GM21737 (cell line): Measurements from ENCODE around the gene RRBP1.
"Not testable (repeated sequence)": the region's sequence is repeated elsewhere in the genome, so short reads cannot be mapped to it uniquely, and the experiment has no call there.

Source experiments
- ATAC-seq: cut with Tn5 transposase; IDR thresholded peaks from one replicate; pipeline ENCODE4 v1.9.1; 2021; ENCODE audit warnings: mild to moderate bottlenecking, moderate library complexity; ENCODE audit not compliant: unreplicated experiment

The RRBP1 gene

GRCh38 chr20:17664025-17664633 lies 17.9 kb downstream of the RRBP1 start:
- ATAC-seq = no peak

GRCh38 chr20:17663486-17663885 lies 18.6 kb downstream of the RRBP1 start:
- no peak for ATAC-seq

GRCh38 chr20:17663040-17663399 lies 19.0 kb downstream of the RRBP1 start:
- no peak for ATAC-seq

GRCh38 chr20:17662333-17663039 lies 19.6 kb downstream of the RRBP1 start:
- no peak for ATAC-seq

- no peak for ATAC-seq
These were observed 20.8 kb downstream of the RRBP1 start for GRCh38 chr20:17661121-17661744.

GRCh38 chr20:17660667-17661066 lies 21.4 kb downstream of the RRBP1 start:
- ATAC-seq = no peak

GRCh38 chr20:17659801-17660200 lies 22.2 kb downstream of the RRBP1 start:
- ATAC-seq = no peak

- ATAC-seq = not testable (repeated sequence)
These were observed 22.7 kb downstream of the RRBP1 start for GRCh38 chr20:17659344-17659743.

- no peak for ATAC-seq
These were observed 23.4 kb downstream of the RRBP1 start for GRCh38 chr20:17658648-17658993.

GRCh38 chr20:17657898-17658647 lies 24.0 kb downstream of the RRBP1 start:
- ATAC-seq = no peak

- ATAC-seq = no peak
These were observed 24.8 kb downstream of the RRBP1 start for GRCh38 chr20:17657079-17657825.

GRCh38 chr20:17655865-17656479 lies 26.1 kb downstream of the RRBP1 start:
- ATAC-seq = no peak

GRCh38 chr20:17655286-17655651 lies 26.8 kb downstream of the RRBP1 start:
- no peak for ATAC-seq

GRCh38 chr20:17654649-17655285 lies 27.3 kb downstream of the RRBP1 start:
- no peak for ATAC-seq

GRCh38 chr20:17653835-17654648 lies 28.0 kb downstream of the RRBP1 start:
- ATAC-seq = no peak

GRCh38 chr20:17652411-17652810 lies 29.6 kb downstream of the RRBP1 start:
- no peak for ATAC-seq

- ATAC-seq = no peak
These were observed 30.2 kb downstream of the RRBP1 start for GRCh38 chr20:17651760-17652388.

GRCh38 chr20:17651129-17651759 lies 30.8 kb downstream of the RRBP1 start:
- no peak for ATAC-seq
